HEK293T (cell line): ENCODE data around the gene KLLN.
"Not testable (repeated sequence)": the region's sequence is repeated elsewhere in the genome, so short reads cannot be mapped to it uniquely, and the experiment has no call there.

Experiments
- CTCF ChIA-PET: fragments of 350-600 bp; formaldehyde crosslinking; extraction: SDS; loops from one replicate; lab custom pipeline; 2021; ENCODE audit warnings: antibody characterized with exemption, inconsistent platforms; lab: Yijun Ruan, JAX
- POLR2A ChIA-PET: fragments of 350-600 bp; formaldehyde crosslinking; extraction: SDS; loops from one replicate; lab custom pipeline; 2020; ENCODE audit warnings: antibody characterized with exemption, inconsistent platforms; lab: Yijun Ruan, JAX
- DNase-seq: peaks from one replicate; pipeline ENCODE4 v3.0.0; 2012; ENCODE audit warnings: mixed read lengths; ENCODE audit errors: extremely low spot score
- ARNT ChIP-seq: fragments of 450-650 bp; IDR thresholded peaks from 2 replicates; pipeline ENCODE4 v1.6.1; 2017; ENCODE audit warnings: mild to moderate bottlenecking
- BHLHE40 ChIP-seq: fragments of 450-650 bp; IDR thresholded peaks from 2 replicates; pipeline ENCODE4 v1.6.1; 2016; ENCODE audit warnings: mild to moderate bottlenecking, moderate library complexity, borderline replicate concordance
- CTBP1 ChIP-seq: fragments of 450-650 bp; IDR thresholded peaks from 2 replicates; pipeline ENCODE4 v1.6.1; 2016; ENCODE audit warnings: borderline replicate concordance
- ELF4 ChIP-seq: fragments of 450-650 bp; IDR thresholded peaks from 2 replicates; pipeline ENCODE4 v1.6.1; 2017; ENCODE audit warnings: antibody characterized with exemption
- FOXA1 ChIP-seq: fragments of 450-650 bp; IDR thresholded peaks from 2 replicates; pipeline ENCODE4 v1.6.1; 2016; ENCODE audit warnings: mild to moderate bottlenecking
- FOXK2 ChIP-seq: fragments of 450-650 bp; IDR thresholded peaks from 2 replicates; pipeline ENCODE4 v1.6.1; 2016; ENCODE audit warnings: mild to moderate bottlenecking
- FOXM1 ChIP-seq: fragments of 450-650 bp; IDR thresholded peaks from 2 replicates; pipeline ENCODE4 v1.6.1; 2017; ENCODE audit warnings: mild to moderate bottlenecking, borderline replicate concordance
- HDGF ChIP-seq: fragments of 450-650 bp; IDR thresholded peaks from 2 replicates; pipeline ENCODE4 v1.6.1; 2017; ENCODE audit warnings: antibody characterized with exemption, borderline replicate concordance
- L3MBTL2 ChIP-seq: fragments of 450-650 bp; conservative IDR thresholded peaks from 2 replicates; pipeline ENCODE4 v1.6.1; 2016; ENCODE audit warnings: mild to moderate bottlenecking
- LEF1 ChIP-seq: fragments of 450-650 bp; IDR thresholded peaks from 2 replicates; pipeline ENCODE4 v1.6.1; 2017; ENCODE audit warnings: mild to moderate bottlenecking, borderline replicate concordance
- NFRKB ChIP-seq: fragments of 450-650 bp; IDR thresholded peaks from 2 replicates; pipeline ENCODE4 v1.6.1; 2016; ENCODE audit warnings: mild to moderate bottlenecking, moderate library complexity
- PKNOX1 ChIP-seq: fragments of 450-650 bp; IDR thresholded peaks from 2 replicates; pipeline ENCODE4 v1.6.1; 2016
- SP1 ChIP-seq: fragments of 450-650 bp; IDR thresholded peaks from 2 replicates; pipeline ENCODE4 v1.6.1; 2017
- SUZ12 ChIP-seq: fragments of 450-650 bp; IDR thresholded peaks from 2 replicates; pipeline ENCODE4 v1.6.1; 2016; ENCODE audit warnings: mild to moderate bottlenecking
- TARDBP ChIP-seq: fragments of 450-650 bp; IDR thresholded peaks from 2 replicates; pipeline ENCODE4 v1.6.1; 2016
- ZNF384 ChIP-seq: fragments of 450-650 bp; IDR thresholded peaks from 2 replicates; pipeline ENCODE4 v1.6.1; 2016

Gene KLLN

DNA sequence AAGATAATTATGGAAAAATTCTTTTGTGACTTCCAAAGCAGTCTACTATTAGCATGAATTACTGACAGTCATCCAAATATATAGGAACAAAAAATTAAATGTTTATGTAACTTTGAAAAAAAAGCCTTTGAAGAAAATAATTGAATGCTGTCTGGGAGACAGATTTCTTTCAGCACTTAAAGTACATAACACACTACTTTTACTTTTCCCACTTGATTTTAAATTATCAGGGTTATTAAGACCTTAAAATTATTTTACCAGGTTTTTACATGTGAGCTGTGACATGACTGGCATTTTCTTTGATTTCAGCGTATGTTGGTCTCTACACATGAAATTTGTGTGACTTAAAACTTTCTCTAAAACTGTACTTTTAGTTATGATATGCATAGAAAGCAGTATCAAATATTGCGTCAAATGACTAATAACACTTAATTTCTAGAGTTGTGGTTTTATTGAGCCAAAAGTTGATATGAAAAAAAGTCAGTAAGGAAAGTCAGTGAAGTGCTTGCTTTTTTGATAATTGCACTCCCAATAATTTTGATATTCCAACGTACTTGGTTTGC is 3.2 kb upstream of the KLLN start:
- POLR2A ChIA-PET = no interaction called here
- CTCF ChIA-PET = no interaction called here
- TF ChIP-seq FOXA1 = no peak
- DNase-seq = no peak

GRCh38 chr10:87865241-87865881 is 2.0 kb upstream of the KLLN start:
- ChIA-PET CTCF (no interaction called here), POLR2A (interaction anchor here (1.5 to 1.8 kb wide), 3 partner anchors 10 to 263 kb away, joined by 3 to 4 read pairs (median 3); no protein-coding TSS in a partner anchor)
- TF ChIP-seq SUZ12 = no peak
- no peak for TF ChIP-seq NFRKB
- no peak for TF ChIP-seq ZNF384
- no peak for TF ChIP-seq TARDBP
- no peak for TF ChIP-seq FOXM1
- no peak for TF ChIP-seq HDGF
- TF ChIP-seq ARNT = no peak
- no peak for DNase-seq

DNA sequence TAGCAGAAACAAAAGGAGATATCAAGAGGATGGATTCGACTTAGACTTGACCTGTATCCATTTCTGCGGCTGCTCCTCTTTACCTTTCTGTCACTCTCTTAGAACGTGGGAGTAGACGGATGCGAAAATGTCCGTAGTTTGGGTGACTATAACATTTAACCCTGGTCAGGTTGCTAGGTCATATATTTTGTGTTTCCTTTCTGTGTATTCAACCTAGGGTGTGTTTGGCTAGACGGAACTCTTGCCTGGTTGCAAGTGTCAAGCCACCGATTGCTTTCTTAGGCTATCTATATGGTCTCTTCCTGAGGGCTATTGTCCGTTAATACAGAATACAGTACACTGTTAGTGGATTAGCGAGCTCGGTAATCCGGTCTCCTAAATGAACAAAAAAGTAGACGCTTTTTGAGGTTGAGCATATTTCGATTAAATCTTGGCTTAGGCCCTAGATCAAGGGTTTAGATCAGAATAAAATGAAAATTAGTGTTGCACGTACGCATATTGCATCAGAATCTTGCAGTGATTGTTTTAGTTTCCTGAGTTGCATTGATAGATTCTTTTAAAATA is 1.2 kb upstream of the KLLN start:
- DNase-seq = no peak
- ChIA-PET CTCF (no interaction called here), POLR2A (interaction anchor here (1.3 to 1.8 kb wide), 4 partner anchors 9 to 264 kb away, joined by 3 to 4 read pairs (median 4); no protein-coding TSS in a partner anchor)
- TF ChIP-seq ARNT = no peak
- no peak for TF ChIP-seq NFRKB
- no peak for TF ChIP-seq CTBP1
- TF ChIP-seq SUZ12 = no peak
- no peak for TF ChIP-seq ELF4
- no peak for TF ChIP-seq FOXA1
- TF ChIP-seq FOXK2 = no peak
- TF ChIP-seq L3MBTL2 = no peak
- no peak for TF ChIP-seq SP1
- TF ChIP-seq HDGF = no peak

- DNase-seq, CTCF ChIA-PET: not testable (repeated sequence)
- POLR2A ChIA-PET = interaction anchor here (0.6 to 2.6 kb wide), 8 partner anchors 9 to 525 kb away, joined by 3 to 9 read pairs (median 3); no protein-coding TSS in a partner anchor
Measured at GRCh38 chr10:87863951-87864495, 690 bp upstream of the KLLN start.

- DNase-seq = no peak
- TF ChIP-seq FOXM1 = no peak
- no peak for TF ChIP-seq NFRKB
- TF ChIP-seq FOXA1 = no peak
- TF ChIP-seq LEF1 = no peak
- no peak for TF ChIP-seq PKNOX1
- no peak for TF ChIP-seq CTBP1
- no peak for TF ChIP-seq ELF4
- no peak for TF ChIP-seq L3MBTL2
- no peak for TF ChIP-seq ARNT
- TF ChIP-seq HDGF = no peak
- TF ChIP-seq SUZ12 = no peak
- no peak for TF ChIP-seq ZNF384
- TF ChIP-seq SP1 = no peak
- POLR2A ChIA-PET = interaction anchor here (0.8 to 2.7 kb wide), 16 partner anchors 8 to 682 kb away, joined by 3 to 15 read pairs (median 5); partner anchors contain the start of gene ATAD1
- CTCF ChIA-PET = interaction anchor here (0.8 to 1.7 kb wide), 2 partner anchors 15 to 252 kb away, joined by 4 to 5 read pairs; no protein-coding TSS in a partner anchor
Measured at GRCh38 chr10:87862679-87863052, 667 bp downstream of the KLLN start.

GRCh38 chr10:87861953-87862678 is 1.2 kb downstream of the KLLN start:
- peak; percentile 69 for DNase-seq
- ChIA-PET POLR2A (interaction anchor here (0.8 to 2.7 kb wide), 14 partner anchors 9 to 682 kb away, joined by 3 to 15 read pairs (median 5); partner anchors contain the start of gene ATAD1), CTCF (interaction anchor here (0.8 to 1.7 kb wide), 3 partner anchors 12 to 252 kb away, joined by 4 to 5 read pairs (median 4); no protein-coding TSS in a partner anchor)
- peak; percentile 80; the same call in 1 of the 2 replicates for TF ChIP-seq L3MBTL2
- peak; percentile 73; the same call in 1 of the 2 replicates for TF ChIP-seq FOXM1
- TF ChIP-seq BHLHE40 = no peak
- peak; percentile 58; the same call in 1 of the 2 replicates for TF ChIP-seq CTBP1

DNA sequence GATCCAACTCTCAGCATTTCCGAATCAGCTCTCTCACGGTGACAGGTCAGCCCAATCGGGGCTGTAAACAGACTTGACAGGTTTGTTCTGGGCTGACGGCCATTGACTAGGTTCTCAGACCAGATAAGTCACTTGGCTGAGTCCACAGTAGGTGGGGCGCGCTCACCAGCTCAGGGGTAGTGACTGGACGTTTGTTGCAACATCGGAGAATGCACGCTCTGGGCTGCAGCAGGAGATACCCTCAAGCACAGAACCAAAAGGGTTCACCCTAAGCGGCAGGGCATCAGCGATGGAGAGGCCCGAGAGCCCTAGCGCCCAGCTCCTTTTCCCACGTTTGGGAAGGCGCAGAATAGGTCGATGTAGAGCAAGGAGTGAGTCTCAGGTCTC is 1.8 kb downstream of the KLLN start:
- no peak for TF ChIP-seq SUZ12
- no peak for TF ChIP-seq NFRKB
- TF ChIP-seq SP1 = no peak
- TF ChIP-seq PKNOX1 = no peak
- no peak for TF ChIP-seq TARDBP
- DNase-seq = peak; percentile 6
- ChIA-PET POLR2A (interaction anchor here (0.9 to 2.7 kb wide), 8 partner anchors 9 to 525 kb away, joined by 4 to 15 read pairs (median 6); partner anchors contain the start of gene ATAD1), CTCF (interaction anchor here (1.4 to 1.7 kb wide), 2 partner anchors 11 to 253 kb away, joined by 4 read pairs; no protein-coding TSS in a partner anchor)
